Measurements from ENCODE around the gene TRANK1.
"Not testable (repeated sequence)": the region's sequence is repeated elsewhere in the genome, so short reads cannot be mapped to it uniquely, and the experiment has no call there.

TRANK1 gene

GRCh38 chr3:36957063-36957462 lies 12.2 kb upstream of the TRANK1 start:
- FAIRE-seq, result no peak

- no peak for FAIRE-seq
Observed at GRCh38 chr3:36956155-36956554, 11.3 kb upstream of the TRANK1 start.

- no peak for FAIRE-seq
Observed at GRCh38 chr3:36954452-36955134, 9.7 kb upstream of the TRANK1 start.

GRCh38 chr3:36947814-36948213 lies 3.0 kb upstream of the TRANK1 start:
- not testable (repeated sequence) for FAIRE-seq

- no peak for FAIRE-seq
Observed at GRCh38 chr3:36945333-36945980, 603 bp upstream of the TRANK1 start.

GRCh38 chr3:36944012-36944640 lies 728 bp downstream of the TRANK1 start:
- no peak for FAIRE-seq

- no peak for FAIRE-seq
Observed at GRCh38 chr3:36943601-36944000, 1.3 kb downstream of the TRANK1 start.

GRCh38 chr3:36942638-36943248 lies 2.1 kb downstream of the TRANK1 start:
- FAIRE-seq, result no peak

GRCh38 chr3:36941658-36942057 lies 3.2 kb downstream of the TRANK1 start:
- no peak for FAIRE-seq

GRCh38 chr3:36941162-36941561 lies 3.7 kb downstream of the TRANK1 start:
- FAIRE-seq, result no peak

GRCh38 chr3:36937492-36937891 lies 7.4 kb downstream of the TRANK1 start:
- no peak for FAIRE-seq

- no peak for FAIRE-seq
Observed at GRCh38 chr3:36933540-36934296, 11.1 kb downstream of the TRANK1 start.

- not testable (repeated sequence) for FAIRE-seq
Observed at GRCh38 chr3:36931424-36931823, 13.4 kb downstream of the TRANK1 start.

- no peak for FAIRE-seq
Observed at GRCh38 chr3:36928220-36928619, 16.6 kb downstream of the TRANK1 start.

GRCh38 chr3:36926292-36926897 lies 18.5 kb downstream of the TRANK1 start:
- FAIRE-seq, result no peak

GRCh38 chr3:36924744-36925521 lies 19.9 kb downstream of the TRANK1 start:
- FAIRE-seq, result no peak

GRCh38 chr3:36923981-36924743 lies 20.7 kb downstream of the TRANK1 start:
- FAIRE-seq, result no peak

- no peak for FAIRE-seq
Observed at GRCh38 chr3:36923523-36923943, 21.3 kb downstream of the TRANK1 start.

GRCh38 chr3:36920884-36921567 lies 23.8 kb downstream of the TRANK1 start:
- no peak for FAIRE-seq
